ENCODE results near the gene CENPP.

- no peak for TF ChIP-seq CTCF (IDR thresholded peaks at IDR 0.05)
- no peak for TF ChIP-seq POLR2A (IDR thresholded peaks at IDR 0.05)
These were observed 107.3 kb downstream of the CENPP start for GRCh38 chr9:92432972-92433548.

Data from body of pancreas (tissue), 4 donors.